ENCODE results near the gene C16orf82.

C16orf82 gene

GRCh38 chr16:27066668-27067537 is at the start of gene C16orf82:
C16orf82 (plus strand) TSS chr16:27066927.
- DNase-seq (ENCODE audit: low read depth in 2 of 2, low spot score in 1 of 2) = no peak

- no peak for DNase-seq (ENCODE audit: low read depth in 2 of 2, low spot score in 1 of 2)
Observed at GRCh38 chr16:27020031-27020430, 46.7 kb upstream of the C16orf82 start.

- DNase-seq (ENCODE audit: low read depth in 2 of 2, low spot score in 1 of 2) = no peak
Observed at GRCh38 chr16:27024010-27024409, 42.7 kb upstream of the C16orf82 start.

- DNase-seq (ENCODE audit: low read depth in 2 of 2, low spot score in 1 of 2) = no peak
Observed at GRCh38 chr16:27025581-27025980, 41.1 kb upstream of the C16orf82 start.

GRCh38 chr16:27027971-27028370 is 38.8 kb upstream of the C16orf82 start:
- no peak for DNase-seq (ENCODE audit: low read depth in 2 of 2, low spot score in 1 of 2)

DNA sequence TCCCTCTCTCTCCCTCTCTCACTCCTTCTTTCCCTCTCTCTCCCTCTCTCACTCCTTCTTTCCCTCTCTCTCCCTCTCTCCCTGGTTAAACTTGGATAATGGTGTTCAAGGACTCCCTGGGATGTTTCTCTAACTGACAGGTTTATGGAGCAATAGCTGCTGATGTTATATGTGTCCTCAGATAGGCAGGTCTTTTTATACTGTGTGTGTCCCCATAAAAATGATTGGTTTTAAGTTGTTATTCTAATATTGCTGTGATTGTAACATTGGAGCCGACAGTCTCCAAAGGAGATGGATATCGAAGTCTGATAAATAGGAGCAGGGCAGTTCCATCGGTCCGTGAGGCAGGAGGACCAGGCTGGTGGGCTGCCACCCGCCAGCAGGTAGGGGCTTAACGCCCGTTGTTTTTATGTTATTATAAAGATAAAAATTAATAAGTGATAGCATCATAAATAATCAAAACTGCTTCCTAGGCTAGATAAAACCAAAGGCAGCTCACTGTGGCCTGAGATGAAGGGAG is 38.1 kb upstream of the C16orf82 start:
- DNase-seq (ENCODE audit: low read depth in 2 of 2, low spot score in 1 of 2) = no peak

DNA sequence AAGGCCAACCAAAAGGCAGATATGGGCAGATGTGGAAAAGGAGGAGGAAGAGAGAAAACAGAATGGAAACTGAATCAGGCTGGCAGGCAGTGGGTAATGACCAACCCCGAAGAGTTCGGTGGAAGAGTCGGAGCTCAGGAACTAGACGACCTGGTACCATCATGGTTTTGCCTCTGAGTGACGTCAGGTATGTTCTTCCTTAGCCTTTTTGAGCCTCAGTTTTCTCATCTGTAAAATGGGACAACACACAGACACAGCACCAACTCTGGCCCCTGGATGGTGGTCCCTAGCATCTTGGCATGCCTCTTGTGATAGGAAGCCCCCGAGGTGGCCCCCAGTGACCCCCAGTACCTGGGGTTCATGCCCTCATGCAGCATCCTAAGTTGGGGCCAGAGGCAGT is 37.2 kb upstream of the C16orf82 start:
- DNase-seq (ENCODE audit: low read depth in 2 of 2, low spot score in 1 of 2) = no peak

DNA sequence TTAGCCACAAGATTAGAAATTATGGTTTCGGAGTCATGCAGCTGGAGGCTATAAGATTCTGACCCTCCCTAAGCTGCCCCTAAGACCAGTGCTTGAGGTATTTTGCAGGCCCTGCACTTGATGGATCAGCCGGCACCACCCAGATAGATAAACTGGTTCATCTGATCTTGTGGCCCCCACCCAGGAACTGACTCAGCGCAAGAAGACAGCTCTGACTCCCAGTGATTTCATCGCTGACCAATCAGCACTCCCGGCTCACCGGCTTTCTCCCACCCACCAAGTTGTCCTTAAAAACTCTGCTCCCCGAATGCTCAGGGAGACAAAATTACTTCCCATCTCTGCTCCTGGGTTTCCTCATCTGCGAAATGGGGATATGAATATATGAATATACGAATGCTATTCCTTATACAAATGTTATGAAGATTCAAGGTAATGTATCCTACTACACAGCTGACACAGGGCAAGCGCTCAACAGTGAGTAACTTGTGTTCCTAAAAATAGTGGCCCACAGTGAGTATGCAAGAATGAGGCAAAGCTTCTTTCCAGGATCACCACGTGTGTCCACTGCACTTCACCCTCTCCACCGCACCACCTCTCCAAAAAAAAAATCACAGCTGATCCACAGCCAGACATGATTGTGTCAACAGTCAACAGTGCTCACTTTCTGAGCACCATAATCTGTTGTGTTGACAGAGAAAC is 33.3 kb upstream of the C16orf82 start:
- no peak for DNase-seq (ENCODE audit: low read depth in 2 of 2, low spot score in 1 of 2)

DNA sequence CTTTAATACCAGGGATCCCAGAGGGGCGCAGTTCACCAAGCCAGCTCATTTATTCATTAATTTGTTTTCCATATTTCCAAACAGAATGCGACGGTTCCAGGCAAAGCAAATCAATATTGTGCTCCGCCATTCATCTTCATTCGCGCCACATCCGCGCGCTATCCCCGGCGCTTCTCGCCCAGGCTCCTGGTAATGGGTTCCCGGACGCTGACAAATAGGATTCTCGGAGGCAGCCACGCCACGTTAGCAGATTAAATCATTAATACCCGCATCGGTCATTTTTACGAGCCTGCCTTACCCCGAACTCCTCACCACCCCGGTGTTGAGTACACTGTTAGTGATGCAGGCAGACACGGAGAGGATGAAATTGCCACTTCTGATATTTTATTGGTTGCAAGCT is 26.0 kb upstream of the C16orf82 start:
- DNase-seq (ENCODE audit: low read depth in 2 of 2, low spot score in 1 of 2) = no peak

DNA sequence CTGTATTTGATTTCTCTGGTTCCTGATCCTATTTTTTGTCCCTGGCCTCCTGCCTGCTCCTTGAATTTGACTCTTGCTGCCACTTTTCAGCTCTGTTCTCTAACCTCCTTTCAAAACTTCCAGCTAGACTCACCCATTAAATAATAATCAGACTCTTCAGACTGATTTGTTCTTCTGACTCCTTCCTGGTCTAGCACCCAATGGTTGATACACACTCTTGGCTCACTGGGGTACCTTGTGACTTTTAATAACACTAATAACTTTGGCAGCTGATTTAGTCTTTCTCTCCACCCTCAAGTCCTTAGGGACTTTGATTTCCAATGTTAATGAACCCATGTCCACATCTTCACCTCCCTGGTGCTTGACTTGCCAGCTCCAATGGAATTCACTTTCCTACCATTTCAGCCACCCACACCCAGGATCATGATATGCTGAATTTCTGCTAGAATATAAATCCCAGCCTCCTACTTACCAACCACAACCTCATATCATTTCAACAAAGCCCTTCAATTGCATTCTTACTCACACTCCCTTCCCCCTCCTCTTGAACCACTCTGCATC is 19.7 kb upstream of the C16orf82 start:
- no peak for DNase-seq (ENCODE audit: low read depth in 2 of 2, low spot score in 1 of 2)

DNA sequence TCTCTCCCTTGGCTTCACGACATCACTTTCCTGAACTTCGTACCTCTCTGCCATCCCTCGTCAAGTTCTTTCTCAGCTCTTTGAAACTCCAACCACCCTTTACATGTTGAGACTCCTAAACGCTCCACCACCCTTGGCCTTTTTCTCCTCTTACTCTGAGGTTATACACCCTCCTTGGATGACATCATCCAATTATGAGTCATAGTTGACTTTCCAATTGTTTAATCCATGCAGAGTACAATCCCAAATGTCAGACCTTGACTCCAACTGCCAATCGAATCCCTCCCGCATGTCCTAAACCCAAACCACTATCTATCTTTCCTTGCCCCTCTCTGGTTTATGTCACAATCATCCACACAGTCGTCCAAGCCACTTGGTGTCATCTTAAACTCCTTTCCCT is 18.4 kb upstream of the C16orf82 start:
- DNase-seq (ENCODE audit: low read depth in 2 of 2, low spot score in 1 of 2) = no peak

DNA sequence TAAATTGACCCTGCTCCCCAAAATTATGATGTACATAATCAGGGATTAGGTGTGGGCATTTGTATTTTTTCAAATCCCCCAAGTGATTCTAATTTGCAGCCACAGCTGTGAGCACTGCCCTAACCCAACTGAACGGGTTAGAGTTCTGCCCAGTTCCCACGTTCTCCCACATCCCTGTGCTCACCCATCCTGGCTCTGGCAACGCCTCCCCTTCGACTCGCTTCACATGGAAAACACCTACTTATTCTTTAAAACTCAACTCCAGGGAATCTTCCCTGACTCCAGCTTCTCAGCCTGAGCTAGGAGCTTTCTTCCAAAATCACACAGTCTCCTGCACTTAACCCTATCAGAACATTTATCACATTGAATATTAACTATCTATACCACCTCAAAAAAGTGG is 17.6 kb upstream of the C16orf82 start:
- DNase-seq (ENCODE audit: low read depth in 2 of 2, low spot score in 1 of 2) = no peak

DNA sequence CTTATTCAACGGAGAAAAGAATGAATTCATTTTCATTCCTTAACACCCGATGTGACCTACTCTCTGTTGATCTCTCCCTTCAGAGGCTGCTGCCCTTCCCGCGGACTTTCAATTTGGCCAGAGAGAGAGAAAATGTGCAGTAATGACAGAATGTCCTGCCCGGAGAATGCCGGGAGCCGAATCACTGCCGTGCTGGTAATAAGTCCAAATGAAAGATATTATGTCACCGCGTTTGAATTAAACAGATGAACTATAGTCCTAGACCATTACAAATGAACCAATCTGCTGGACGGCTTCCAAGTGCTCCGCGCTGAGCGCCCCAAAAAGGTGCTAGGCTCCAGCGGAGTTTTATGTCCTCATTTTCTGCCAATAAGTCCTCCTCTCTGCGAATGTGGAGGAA is 14.7 kb upstream of the C16orf82 start:
- no peak for DNase-seq (ENCODE audit: low read depth in 2 of 2, low spot score in 1 of 2)

DNA sequence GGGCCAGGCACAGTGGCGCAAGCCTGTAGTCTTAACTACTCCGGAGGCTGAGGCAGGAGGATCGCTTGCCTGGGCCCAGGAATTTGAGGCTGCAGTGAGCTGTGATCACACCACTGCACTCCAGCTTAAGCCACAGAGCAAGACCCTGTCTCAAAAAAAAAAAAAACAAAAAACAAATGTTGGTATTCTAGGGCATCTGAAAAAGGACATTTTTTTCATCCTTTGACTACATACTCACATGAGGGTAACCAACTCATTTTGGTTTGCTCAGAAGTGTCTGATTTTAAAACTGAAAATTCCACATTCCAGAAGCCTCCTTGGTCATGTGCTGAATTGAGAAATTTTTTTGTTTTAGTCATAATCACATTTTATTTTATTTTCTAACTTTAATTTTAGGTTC is 12.7 kb upstream of the C16orf82 start:
- DNase-seq (ENCODE audit: low read depth in 2 of 2, low spot score in 1 of 2) = no peak

DNA sequence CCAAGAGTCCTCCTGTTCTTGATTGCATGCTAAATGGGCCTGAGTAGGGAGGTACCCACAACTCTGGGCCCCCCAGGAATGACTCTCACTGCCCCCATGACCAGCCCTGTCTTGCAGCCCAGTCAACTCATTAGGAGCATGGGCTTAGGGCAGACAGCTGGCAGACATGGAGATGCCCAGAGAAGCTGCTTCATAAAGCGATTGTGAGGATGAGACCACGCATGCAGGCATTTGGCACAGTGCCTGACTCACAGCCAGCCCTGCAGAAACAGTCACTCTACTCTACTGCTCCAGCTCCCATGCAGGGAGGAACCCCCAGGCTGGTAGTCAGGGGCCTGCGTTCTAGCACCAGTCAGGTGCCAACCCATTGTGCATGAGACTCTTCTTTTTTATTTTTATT is 8.4 kb upstream of the C16orf82 start:
- no peak for DNase-seq (ENCODE audit: low read depth in 2 of 2, low spot score in 1 of 2)

- no peak for DNase-seq (ENCODE audit: low read depth in 2 of 2, low spot score in 1 of 2)
Observed at GRCh38 chr16:27070776-27071175, 4.0 kb downstream of the C16orf82 start.

DNA sequence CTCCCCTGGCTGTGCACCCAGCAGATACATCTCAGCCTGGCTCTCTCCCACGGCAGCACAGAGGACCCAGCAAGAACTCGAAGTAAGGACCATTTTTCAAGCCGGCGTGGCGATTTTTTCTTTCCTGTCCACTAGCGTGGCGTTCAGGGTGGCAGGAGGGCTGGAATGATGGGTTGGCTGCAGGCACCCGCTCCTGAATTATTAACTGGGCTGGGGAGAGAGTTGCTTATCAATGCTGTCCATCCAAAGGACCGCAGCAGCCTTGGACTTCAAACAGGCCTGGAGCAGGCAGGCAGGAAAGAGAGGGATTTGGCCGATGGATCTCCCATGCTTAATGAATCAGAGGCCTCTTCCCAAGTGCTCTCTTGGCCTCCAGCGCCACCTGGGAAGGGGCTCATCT is 7.0 kb downstream of the C16orf82 start:
- DNase-seq (ENCODE audit: low read depth in 2 of 2, low spot score in 1 of 2) = no peak

DNA sequence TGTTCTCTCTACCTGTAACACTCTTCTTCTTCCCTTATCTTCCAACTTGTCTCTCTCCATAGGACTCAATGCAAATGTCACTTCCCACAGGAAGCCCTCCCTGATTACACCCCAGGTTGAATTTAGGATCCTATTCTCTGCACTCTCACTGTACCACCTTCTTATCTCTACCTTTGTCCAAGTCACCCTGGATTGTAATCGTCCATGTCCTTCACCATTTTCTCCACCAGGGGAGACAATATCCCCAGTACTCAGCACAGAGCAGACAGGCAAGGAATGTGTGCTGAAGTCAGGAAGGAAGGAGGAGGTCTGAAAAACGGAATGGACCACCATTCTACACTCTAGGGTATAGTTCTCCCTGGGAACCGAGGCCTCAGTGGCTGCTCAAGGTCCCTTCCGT is 14.2 kb downstream of the C16orf82 start:
- no peak for DNase-seq (ENCODE audit: low read depth in 2 of 2, low spot score in 1 of 2)

DNA sequence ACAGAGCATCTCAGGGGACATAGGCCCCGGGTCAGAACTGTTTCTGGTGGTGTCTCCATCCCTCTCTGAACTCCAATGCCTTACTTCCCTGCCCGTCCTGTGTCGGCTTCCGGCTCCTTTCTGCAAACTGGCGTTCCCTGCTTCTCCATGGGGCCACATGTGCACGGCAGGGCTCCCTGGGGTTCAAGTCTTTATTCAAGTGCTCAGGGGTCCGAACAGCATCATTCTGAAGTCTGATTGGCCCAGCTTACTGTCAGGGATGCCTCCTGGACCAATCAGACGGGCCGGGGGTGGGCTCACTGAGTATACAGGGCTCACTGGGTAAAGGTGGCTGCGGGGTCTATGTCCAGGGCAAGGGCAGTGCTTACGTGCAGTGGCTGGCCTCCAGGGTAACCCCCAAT is 17.1 kb downstream of the C16orf82 start:
- DNase-seq (ENCODE audit: low read depth in 2 of 2, low spot score in 1 of 2) = no peak

DNA sequence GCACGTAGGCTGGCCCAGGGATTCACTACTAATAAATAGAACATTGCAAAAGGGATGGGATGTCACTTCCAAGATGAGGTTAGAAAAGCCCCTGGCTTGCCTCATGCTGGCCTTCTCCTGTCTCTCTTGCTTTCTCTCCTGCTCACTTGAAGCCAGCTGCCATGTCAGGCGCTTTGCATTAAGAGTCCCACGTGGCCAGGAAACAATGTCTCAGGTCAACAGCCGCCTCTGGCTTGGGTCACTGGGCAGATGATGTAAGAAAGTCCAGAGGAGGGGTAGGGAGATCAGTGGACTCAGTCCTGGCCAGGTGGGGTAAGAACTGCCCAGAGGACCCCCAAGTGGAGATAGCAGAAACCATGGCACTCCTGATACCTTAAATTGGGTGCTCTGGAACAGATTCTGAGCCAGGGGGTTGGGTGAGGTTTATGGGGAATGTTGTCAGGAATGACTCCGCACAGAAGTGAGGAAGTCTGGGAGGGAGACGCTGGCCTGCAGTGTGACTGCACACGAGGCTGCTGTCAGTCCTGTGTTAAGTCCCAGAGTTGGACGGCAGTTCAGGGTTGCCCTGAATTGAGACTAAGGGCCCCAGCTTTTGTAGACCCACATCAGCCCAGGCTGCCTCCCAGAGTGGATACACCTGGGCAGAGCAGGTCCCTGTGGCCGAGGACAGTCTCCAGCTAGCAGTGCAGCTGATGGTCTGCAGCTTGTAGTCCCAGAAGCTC is 17.7 kb downstream of the C16orf82 start:
- DNase-seq (ENCODE audit: low read depth in 2 of 2, low spot score in 1 of 2) = no peak

- no peak for DNase-seq (ENCODE audit: low read depth in 2 of 2, low spot score in 1 of 2)
Observed at GRCh38 chr16:27085182-27085581, 18.5 kb downstream of the C16orf82 start.

Data from stimulated activated CD8-positive, alpha-beta memory T cell treated with anti-CD3 and anti-CD28 coated beads, Interleukin-4, amount 100 ng/mL, for 1 hour (primary cell).